Measurements from ENCODE around the gene NKAPL. TPM values are rescaled to one million over a fixed set of nuclear protein-coding genes. Genes with fewer than 3 reads are reported as not detected.

NKAPL gene
- total RNA-seq, 1 donor from 2014 or later: 0.52 TPM

GRCh38 chr6:28266563-28266961 lies 7.5 kb downstream of the NKAPL start:
- peak overlapping the region; percentile 74 to 91 (median 90) for H3K9ac ChIP-seq (ENCODE audit: low read depth in 1 of 3, low read length in 3 of 3)
- H3K4me1 ChIP-seq (ENCODE audit: control insufficient read depth in 3 of 3, insufficient read depth in 3 of 3, low read length in 3 of 3): peaks cover 0 to 24% (median 18%) of the 10 kb centered on the region in 3 donors
- peak overlapping the region; percentile 73 for H3K27ac ChIP-seq (ENCODE audit: low read depth, low read length)
- peak overlapping the region; percentile 69 to 93 (median 88) for H3K4me3 ChIP-seq (ENCODE audit: low read length in 3 of 3)
- H3K9me3 ChIP-seq (ENCODE audit: control insufficient read depth in 3 of 3, low read length in 3 of 3): no peaks in the 10 kb centered on the region
- no peaks in the 10 kb centered on the region for H3K27me3 ChIP-seq (ENCODE audit: control insufficient read depth in 3 of 3, insufficient read depth in 3 of 3, low read length in 3 of 3)
- H3K36me3 ChIP-seq (ENCODE audit: control insufficient read depth in 3 of 3, insufficient read depth in 3 of 3, low read length in 3 of 3): peaks cover 0 to under 1% (median 0%) of the 10 kb centered on the region in 3 donors

GRCh38 chr6:28266962-28267694 lies 8.0 kb downstream of the NKAPL start, which contains the start of gene ZSCAN26:
Gene ZSCAN26, plus strand, starts transcription at chr6:28267143. Its CDS starts 4,777 bp downstream, at chr6:28271920.
- peaks cover 0 to 24% (median 13%) of the 10 kb centered on the region in 3 donors for H3K4me1 ChIP-seq (ENCODE audit: control insufficient read depth in 3 of 3, insufficient read depth in 3 of 3, low read length in 3 of 3)
- H3K9ac ChIP-seq (ENCODE audit: low read depth in 1 of 3, low read length in 3 of 3): peak within 1 kb of the TSS; percentile 74 to 91 (median 90)
- peaks cover 0 to 6% (median 5%) of the 10 kb centered on the region in 3 donors for H3K36me3 ChIP-seq (ENCODE audit: control insufficient read depth in 3 of 3, insufficient read depth in 3 of 3, low read length in 3 of 3)
- peak within 1 kb of the TSS; percentile 69 to 93 (median 88) for H3K4me3 ChIP-seq (ENCODE audit: low read length in 3 of 3)
- no peaks in the 10 kb centered on the region for H3K9me3 ChIP-seq (ENCODE audit: control insufficient read depth in 3 of 3, low read length in 3 of 3)
- peak within 1 kb of the TSS; percentile 73 for H3K27ac ChIP-seq (ENCODE audit: low read depth, low read length)
- H3K27me3 ChIP-seq (ENCODE audit: control insufficient read depth in 3 of 3, insufficient read depth in 3 of 3, low read length in 3 of 3): no peaks in the 10 kb centered on the region

GRCh38 chr6:28267695-28268059 lies 8.6 kb downstream of the NKAPL start:
- Histone ChIP-seq H3K36me3 (ENCODE audit: control insufficient read depth in 3 of 3, insufficient read depth in 3 of 3, low read length in 3 of 3) (peaks cover 2 to 11% (median 11%) of the 10 kb centered on the region in 3 donors), H3K4me3 (ENCODE audit: low read length in 3 of 3) (peak overlapping the region; percentile 69 to 93 (median 88)), H3K9ac (ENCODE audit: low read depth in 1 of 3, low read length in 3 of 3) (peak overlapping the region; percentile 74 to 91 (median 90)), H3K4me1 (ENCODE audit: control insufficient read depth in 3 of 3, insufficient read depth in 3 of 3, low read length in 3 of 3) (peaks cover 0 to 24% (median 13%) of the 10 kb centered on the region in 3 donors), H3K27ac (ENCODE audit: low read depth, low read length) (peak overlapping the region; percentile 73), H3K27me3 (ENCODE audit: control insufficient read depth in 3 of 3, insufficient read depth in 3 of 3, low read length in 3 of 3) (no peaks in the 10 kb centered on the region), H3K9me3 (ENCODE audit: control insufficient read depth in 3 of 3, low read length in 3 of 3) (no peaks in the 10 kb centered on the region)

- no peak overlapping the region for H3K27ac ChIP-seq (ENCODE audit: low read depth, low read length)
- no peak overlapping the region for H3K4me3 ChIP-seq (ENCODE audit: low read length in 3 of 3)
- H3K27me3 ChIP-seq (ENCODE audit: control insufficient read depth in 3 of 3, insufficient read depth in 3 of 3, low read length in 3 of 3): no peaks in the 10 kb centered on the region
- peaks cover 6 to 27% (median 26%) of the 10 kb centered on the region in 3 donors for H3K36me3 ChIP-seq (ENCODE audit: control insufficient read depth in 3 of 3, insufficient read depth in 3 of 3, low read length in 3 of 3)
- no peak overlapping the region for H3K9ac ChIP-seq (ENCODE audit: low read depth in 1 of 3, low read length in 3 of 3)
- H3K4me1 ChIP-seq (ENCODE audit: control insufficient read depth in 3 of 3, insufficient read depth in 3 of 3, low read length in 3 of 3): peaks cover 0 to 24% (median 13%) of the 10 kb centered on the region in 3 donors
- no peaks in the 10 kb centered on the region for H3K9me3 ChIP-seq (ENCODE audit: control insufficient read depth in 3 of 3, low read length in 3 of 3)
Observed at GRCh38 chr6:28269492-28269891, 10.4 kb downstream of the NKAPL start.

- Histone ChIP-seq H3K27ac (ENCODE audit: low read depth, low read length) (no peak overlapping the region), H3K4me3 (ENCODE audit: low read length in 3 of 3) (no peak overlapping the region), H3K36me3 (ENCODE audit: control insufficient read depth in 3 of 3, insufficient read depth in 3 of 3, low read length in 3 of 3) (peaks cover 22 to 56% (median 52%) of the 10 kb centered on the region in 3 donors)
Observed at GRCh38 chr6:28274888-28275287, 15.8 kb downstream of the NKAPL start.

GRCh38 chr6:28277746-28278145 lies 18.6 kb downstream of the NKAPL start:
- Histone ChIP-seq H3K4me1 (ENCODE audit: control insufficient read depth in 3 of 3, insufficient read depth in 3 of 3, low read length in 3 of 3) (peaks cover 0 to 8% (median 3%) of the 10 kb centered on the region in 3 donors), H3K36me3 (ENCODE audit: control insufficient read depth in 3 of 3, insufficient read depth in 3 of 3, low read length in 3 of 3) (peaks cover 20 to 44% (median 41%) of the 10 kb centered on the region in 3 donors), H3K27ac (ENCODE audit: low read depth, low read length) (no peak overlapping the region), H3K9me3 (ENCODE audit: control insufficient read depth in 3 of 3, low read length in 3 of 3) (peaks cover 0 to under 1% (median under 1%) of the 10 kb centered on the region in 3 donors), H3K27me3 (ENCODE audit: control insufficient read depth in 3 of 3, insufficient read depth in 3 of 3, low read length in 3 of 3) (no peaks in the 10 kb centered on the region), H3K9ac (ENCODE audit: low read depth in 1 of 3, low read length in 3 of 3) (no peak overlapping the region), H3K4me3 (ENCODE audit: low read length in 3 of 3) (no peak overlapping the region)

More at GRCh38 chr6:28274888-28275287, 15.8 kb downstream of the NKAPL start:
- H3K9me3 ChIP-seq (ENCODE audit: control insufficient read depth in 3 of 3, low read length in 3 of 3): no peaks in the 10 kb centered on the region
- no peaks in the 10 kb centered on the region for H3K4me1 ChIP-seq (ENCODE audit: control insufficient read depth in 3 of 3, insufficient read depth in 3 of 3, low read length in 3 of 3)
- no peak overlapping the region for H3K9ac ChIP-seq (ENCODE audit: low read depth in 1 of 3, low read length in 3 of 3)
- no peaks in the 10 kb centered on the region for H3K27me3 ChIP-seq (ENCODE audit: control insufficient read depth in 3 of 3, insufficient read depth in 3 of 3, low read length in 3 of 3)

GRCh38 chr6:28280595-28281287 lies 21.6 kb downstream of the NKAPL start:
- Histone ChIP-seq H3K9me3 (ENCODE audit: control insufficient read depth in 3 of 3, low read length in 3 of 3) (peaks cover 3 to 6% (median 4%) of the 10 kb centered on the region in 3 donors), H3K36me3 (ENCODE audit: control insufficient read depth in 3 of 3, insufficient read depth in 3 of 3, low read length in 3 of 3) (peaks cover 14 to 38% (median 29%) of the 10 kb centered on the region in 3 donors), H3K27ac (ENCODE audit: low read depth, low read length) (no peak overlapping the region), H3K4me1 (ENCODE audit: control insufficient read depth in 3 of 3, insufficient read depth in 3 of 3, low read length in 3 of 3) (peaks cover 0 to 8% (median 3%) of the 10 kb centered on the region in 3 donors), H3K4me3 (ENCODE audit: low read length in 3 of 3) (peak overlapping the region; percentile 75 to 82 (median 80)), H3K27me3 (ENCODE audit: control insufficient read depth in 3 of 3, insufficient read depth in 3 of 3, low read length in 3 of 3) (no peaks in the 10 kb centered on the region), H3K9ac (ENCODE audit: low read depth in 1 of 3, low read length in 3 of 3) (peak overlapping the region; percentile 77 to 80 (median 77))

DNA sequence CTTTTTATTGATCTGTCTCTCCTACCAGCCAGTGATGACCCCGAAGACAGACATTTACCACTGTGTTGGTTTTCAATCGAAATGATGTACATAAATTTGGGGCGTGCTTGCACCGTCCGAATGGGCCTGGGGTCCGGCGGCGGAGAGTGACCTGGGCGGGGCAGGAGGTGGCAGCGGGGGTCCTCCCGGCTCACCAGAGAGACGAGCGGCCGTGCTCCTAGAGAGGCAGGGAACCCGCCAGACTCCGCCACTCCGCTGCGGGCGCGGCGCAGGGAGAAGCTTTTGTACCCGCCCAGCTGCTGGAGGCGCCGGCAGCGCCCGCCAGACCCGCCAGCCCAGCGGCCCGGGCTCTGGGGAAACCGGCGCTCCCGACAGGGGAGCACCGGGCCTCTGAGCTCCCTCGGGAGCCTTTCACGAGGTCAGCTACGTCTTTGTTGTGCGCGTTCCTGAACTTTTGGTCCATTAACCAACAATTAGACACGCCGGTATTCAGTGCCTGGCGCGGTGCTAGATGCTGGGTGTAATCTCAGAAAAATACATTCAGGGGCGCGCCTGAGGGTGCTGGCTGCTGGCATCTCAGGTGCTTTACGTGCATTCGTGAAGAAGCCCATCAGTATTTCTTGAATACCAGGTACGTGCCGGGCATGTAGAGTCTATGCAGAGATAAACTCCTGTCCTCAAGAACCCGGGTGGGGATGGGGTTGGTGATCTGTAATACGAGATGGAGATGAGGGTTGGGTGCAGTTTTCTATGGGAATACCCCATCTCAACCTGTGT lies 22.4 kb downstream of the NKAPL start, which contains the start of gene PGBD1:
Gene PGBD1 (plus strand): TSS at position 285 of the 777 bp plus-strand sequence. CDS start 2,242 bp downstream, outside the sequence.
- Histone ChIP-seq H3K9ac (ENCODE audit: low read depth in 1 of 3, low read length in 3 of 3) (peak within 1 kb of the TSS; percentile 77 to 80 (median 77)), H3K27me3 (ENCODE audit: control insufficient read depth in 3 of 3, insufficient read depth in 3 of 3, low read length in 3 of 3) (no peaks in the 10 kb centered on the region), H3K27ac (ENCODE audit: low read depth, low read length) (no peak within 1 kb of the TSS), H3K4me1 (ENCODE audit: control insufficient read depth in 3 of 3, insufficient read depth in 3 of 3, low read length in 3 of 3) (peaks cover 0 to 8% (median 3%) of the 10 kb centered on the region in 3 donors), H3K36me3 (ENCODE audit: control insufficient read depth in 3 of 3, insufficient read depth in 3 of 3, low read length in 3 of 3) (peaks cover 10 to 38% (median 24%) of the 10 kb centered on the region in 3 donors), H3K9me3 (ENCODE audit: control insufficient read depth in 3 of 3, low read length in 3 of 3) (peaks cover 3 to 6% (median 4%) of the 10 kb centered on the region in 3 donors), H3K4me3 (ENCODE audit: low read length in 3 of 3) (peak within 1 kb of the TSS; percentile 75 to 82 (median 80))

DNA sequence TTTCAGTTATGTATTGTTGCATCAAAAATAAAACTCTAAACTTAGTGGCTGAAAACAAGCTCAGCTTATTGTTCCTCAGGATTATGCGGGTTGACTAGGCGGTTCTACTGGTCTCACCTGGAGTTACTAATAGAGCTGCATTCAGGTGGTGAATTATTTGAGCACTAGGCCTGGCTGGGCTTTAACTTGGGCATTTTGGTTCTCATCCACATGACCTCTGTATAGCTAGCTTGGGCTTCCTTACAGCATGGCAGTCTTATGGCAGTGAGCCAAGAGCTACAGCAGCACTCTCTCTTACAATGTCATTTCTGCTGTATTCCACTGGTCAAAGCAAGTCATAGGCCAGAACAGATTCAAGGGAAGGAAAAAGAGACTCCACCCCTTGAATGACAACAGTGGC lies 23.8 kb downstream of the NKAPL start:
- H3K9me3 ChIP-seq (ENCODE audit: control insufficient read depth in 3 of 3, low read length in 3 of 3): peaks cover 3 to 6% (median 4%) of the 10 kb centered on the region in 3 donors
- H3K27ac ChIP-seq (ENCODE audit: low read depth, low read length): no peak overlapping the region
- H3K27me3 ChIP-seq (ENCODE audit: control insufficient read depth in 3 of 3, insufficient read depth in 3 of 3, low read length in 3 of 3): no peaks in the 10 kb centered on the region
- H3K4me3 ChIP-seq (ENCODE audit: low read length in 3 of 3): no peak overlapping the region
- H3K9ac ChIP-seq (ENCODE audit: low read depth in 1 of 3, low read length in 3 of 3): no peak overlapping the region
- H3K36me3 ChIP-seq (ENCODE audit: control insufficient read depth in 3 of 3, insufficient read depth in 3 of 3, low read length in 3 of 3): peaks cover 10 to 38% (median 25%) of the 10 kb centered on the region in 3 donors
- H3K4me1 ChIP-seq (ENCODE audit: control insufficient read depth in 3 of 3, insufficient read depth in 3 of 3, low read length in 3 of 3): peaks cover 0 to 8% (median 3%) of the 10 kb centered on the region in 3 donors
